ENCODE data around the gene TNF.
"Not testable (repeated sequence)": the region's sequence is repeated elsewhere in the genome, so short reads cannot be mapped to it uniquely, and the experiment has no call there.

Gene TNF

DNA sequence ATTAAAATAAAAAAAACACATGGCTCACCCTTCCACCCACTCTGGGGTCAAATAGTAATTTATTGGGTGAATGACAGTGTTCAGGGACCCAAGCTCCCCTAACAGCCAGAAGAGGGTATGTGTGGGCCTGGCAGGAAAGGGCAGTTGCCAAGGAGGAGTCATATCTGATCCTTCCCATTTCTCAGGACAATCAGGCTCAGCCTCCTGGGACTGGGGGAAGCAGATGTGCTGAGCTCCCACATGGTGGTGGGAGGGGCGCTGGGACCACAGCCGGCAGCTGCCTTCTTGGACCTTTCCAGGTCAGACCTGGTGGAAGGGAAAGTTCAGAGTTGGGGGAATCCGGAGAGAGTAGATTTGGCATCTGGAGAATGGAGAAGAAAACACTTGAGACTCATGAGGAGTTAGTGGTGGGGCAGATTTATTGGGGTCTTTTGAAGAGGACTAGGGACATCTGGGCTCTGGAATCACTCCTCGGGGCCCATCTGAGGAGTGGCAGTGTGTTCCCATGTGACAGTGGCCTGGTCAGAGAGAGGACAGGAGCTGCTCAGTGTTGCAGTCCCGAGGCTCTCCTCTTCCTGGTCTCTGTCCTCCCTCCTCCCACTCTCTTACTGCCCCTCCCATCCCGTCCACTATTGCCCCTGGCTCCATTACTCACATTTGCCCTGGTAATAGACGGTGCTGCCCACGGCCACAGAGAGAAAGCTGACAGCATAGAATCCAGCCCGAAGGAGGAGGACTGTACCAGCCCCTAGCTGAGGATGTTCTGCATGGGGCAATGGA lies 13.7 kb downstream of the TNF start:
- DNase-seq (ENCODE audit: low read depth in 2 of 2), result no peak

DNA sequence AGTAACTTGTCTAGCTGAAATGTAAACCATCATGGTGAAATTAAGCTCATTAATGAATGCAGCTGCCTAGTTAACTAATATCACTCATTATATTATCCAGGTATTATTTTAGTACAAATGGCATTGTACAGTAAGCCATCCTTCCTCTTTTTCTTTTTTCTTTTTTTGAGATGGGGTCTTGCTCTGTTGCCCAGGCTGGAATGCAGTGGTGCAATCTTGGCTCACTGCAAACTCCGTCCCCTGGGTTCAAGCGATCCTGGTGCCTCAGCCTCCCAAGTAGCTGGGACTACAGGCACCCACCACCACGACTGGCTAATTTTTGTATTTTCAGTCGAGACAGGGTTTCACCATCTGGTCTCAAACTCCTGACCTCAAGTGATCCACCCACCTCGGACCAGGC lies 15.3 kb downstream of the TNF start:
- not testable (repeated sequence) for DNase-seq (ENCODE audit: low read depth in 2 of 2)

DNA sequence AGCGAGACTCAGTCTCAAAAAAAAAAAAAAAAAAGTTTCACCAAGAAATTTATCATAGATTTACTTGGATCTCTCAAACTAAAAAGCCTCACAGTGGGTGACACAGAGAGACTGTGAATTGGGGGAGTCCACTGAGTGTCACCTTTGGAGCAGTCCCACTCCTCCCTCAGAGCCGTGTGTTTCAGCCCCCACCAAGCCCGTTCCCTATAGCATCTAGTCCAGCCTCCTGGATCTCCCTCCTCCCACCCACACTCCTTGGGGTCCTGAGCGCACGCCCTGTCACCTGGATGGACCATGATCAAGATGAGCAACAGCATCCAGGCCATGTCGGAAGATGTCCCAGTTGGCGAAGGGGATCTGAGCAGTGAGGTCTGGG lies 17.0 kb downstream of the TNF start:
- no peak for DNase-seq (ENCODE audit: low read depth in 2 of 2)

DNA sequence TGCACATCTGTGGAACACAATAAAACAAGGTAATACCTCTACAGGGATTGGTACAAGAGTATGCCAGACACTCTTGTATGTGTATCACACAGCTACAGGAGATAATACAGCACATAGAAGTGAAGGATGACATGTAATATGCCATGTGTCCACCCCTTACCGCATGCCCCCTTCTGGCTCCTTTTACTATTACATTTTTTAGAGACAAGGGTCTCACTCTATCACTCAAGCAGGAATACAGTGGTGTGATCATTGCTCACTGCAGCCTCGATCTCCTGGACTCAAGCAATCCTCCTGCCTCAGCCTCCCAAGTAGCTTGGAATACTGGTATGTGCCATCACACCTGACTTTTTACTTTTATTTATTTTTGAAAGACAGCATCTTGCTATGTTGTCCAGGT lies 21.6 kb downstream of the TNF start:
- no peak for DNase-seq (ENCODE audit: low read depth in 2 of 2)

DNA sequence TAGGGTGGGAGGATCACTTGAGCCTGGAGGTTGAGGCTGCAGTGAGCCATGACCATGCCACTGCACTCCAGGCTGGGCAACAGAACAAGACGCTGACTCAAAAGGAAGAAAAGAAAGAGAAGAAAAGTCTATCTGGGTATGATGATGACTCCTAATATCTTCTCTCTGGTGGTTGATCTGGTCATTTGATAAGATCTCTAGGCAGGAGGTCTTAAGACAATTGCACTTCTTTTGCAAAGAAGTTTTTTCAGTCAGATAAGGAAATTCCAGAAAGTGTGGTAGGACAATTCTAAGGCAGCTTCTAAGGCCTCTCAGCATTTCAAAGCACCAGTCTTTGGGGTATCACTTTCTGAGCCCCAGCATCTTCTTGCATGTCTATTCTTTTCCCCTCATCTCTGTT lies 32.0 kb downstream of the TNF start:
- DNase-seq (ENCODE audit: low read depth in 2 of 2), result no peak

DNA sequence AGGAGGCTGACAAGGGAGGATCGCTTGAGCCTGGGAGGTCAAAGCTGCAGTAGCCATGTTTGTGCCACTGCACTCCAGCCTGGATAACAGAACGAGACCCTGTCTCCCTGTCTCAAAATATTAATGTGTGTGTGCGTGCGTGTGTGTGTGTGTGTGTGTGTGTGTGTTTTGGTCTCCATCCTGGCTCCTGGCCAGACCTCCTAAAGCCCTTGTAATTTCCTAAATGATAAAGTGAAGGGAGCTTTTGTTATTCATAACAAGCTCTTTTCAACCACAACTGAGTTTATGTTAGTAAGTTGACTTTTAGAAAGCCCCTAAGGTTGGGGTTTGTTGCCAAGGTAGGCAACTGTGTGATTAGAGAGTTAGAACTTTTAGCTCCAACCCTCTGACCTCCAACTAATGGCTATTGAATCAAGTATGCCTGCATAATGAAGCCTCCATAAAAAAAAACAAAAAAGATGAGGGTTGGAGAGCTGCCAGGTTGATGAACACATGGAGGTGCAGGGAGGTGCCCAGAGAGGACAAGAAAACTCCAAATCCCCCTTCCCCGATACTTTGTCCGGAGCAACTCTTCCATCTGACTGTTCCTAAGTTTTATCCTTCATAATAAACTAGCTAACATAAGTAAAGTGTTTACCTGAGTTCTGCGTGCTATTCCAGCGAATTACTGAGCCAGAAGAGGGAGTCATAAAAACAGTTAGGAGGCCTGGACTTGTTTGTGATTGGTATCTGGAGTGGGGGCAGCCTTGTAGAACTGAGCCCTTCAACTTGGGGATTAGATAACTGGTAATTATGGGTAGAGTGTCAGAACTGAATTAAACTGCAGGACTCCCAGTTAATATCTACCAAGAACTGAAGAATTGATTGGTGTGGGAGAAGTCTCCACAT lies 34.4 kb downstream of the TNF start:
- no peak for DNase-seq (ENCODE audit: low read depth in 2 of 2)

DNA sequence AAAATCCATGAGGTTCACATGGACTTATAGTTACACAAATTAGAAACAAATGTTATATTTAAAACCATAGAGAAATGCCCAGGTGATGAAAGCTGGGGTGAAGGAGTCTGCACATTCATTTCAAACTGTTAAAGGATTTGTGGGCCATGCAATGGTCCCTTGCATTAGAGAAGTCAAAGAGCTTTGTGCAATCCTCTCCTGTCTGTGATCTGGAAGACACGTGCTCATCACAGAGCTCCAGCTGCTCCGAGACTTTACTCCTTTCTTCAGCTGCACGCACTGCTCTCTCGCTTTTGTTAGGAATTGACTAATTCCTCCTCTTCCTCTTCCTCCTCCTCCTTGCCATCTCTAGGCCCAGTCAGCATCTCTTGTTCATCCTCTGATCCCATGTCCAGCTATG lies 35.6 kb downstream of the TNF start:
- no peak for DNase-seq (ENCODE audit: low read depth in 2 of 2)

DNA sequence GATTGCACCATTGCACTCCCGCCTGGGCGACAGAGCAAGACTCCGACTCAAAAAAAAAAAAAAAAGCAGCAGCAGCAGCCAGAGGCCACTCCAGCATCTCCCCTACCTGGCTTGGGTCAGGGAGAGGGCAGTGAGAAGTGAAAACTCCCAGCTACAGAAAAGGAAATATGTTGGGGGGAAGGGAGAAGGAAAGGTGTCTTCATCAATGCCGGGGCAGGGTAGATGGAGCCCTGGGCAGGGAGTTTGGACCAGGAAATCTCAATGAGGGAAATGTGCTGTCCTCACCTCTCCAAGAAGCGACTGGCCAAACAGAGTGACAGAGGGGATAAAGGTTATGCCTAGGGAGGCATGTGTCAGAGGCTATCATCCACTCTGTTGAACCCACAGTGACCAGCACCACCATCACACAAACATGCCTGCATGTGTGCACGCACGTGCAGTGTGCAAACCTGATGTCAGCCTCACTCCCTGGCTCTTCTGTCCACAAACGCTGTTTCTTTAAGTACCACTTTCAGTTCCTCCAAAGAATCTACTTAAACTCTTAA lies 38.8 kb downstream of the TNF start:
- no peak for DNase-seq (ENCODE audit: low read depth in 2 of 2)

DNA sequence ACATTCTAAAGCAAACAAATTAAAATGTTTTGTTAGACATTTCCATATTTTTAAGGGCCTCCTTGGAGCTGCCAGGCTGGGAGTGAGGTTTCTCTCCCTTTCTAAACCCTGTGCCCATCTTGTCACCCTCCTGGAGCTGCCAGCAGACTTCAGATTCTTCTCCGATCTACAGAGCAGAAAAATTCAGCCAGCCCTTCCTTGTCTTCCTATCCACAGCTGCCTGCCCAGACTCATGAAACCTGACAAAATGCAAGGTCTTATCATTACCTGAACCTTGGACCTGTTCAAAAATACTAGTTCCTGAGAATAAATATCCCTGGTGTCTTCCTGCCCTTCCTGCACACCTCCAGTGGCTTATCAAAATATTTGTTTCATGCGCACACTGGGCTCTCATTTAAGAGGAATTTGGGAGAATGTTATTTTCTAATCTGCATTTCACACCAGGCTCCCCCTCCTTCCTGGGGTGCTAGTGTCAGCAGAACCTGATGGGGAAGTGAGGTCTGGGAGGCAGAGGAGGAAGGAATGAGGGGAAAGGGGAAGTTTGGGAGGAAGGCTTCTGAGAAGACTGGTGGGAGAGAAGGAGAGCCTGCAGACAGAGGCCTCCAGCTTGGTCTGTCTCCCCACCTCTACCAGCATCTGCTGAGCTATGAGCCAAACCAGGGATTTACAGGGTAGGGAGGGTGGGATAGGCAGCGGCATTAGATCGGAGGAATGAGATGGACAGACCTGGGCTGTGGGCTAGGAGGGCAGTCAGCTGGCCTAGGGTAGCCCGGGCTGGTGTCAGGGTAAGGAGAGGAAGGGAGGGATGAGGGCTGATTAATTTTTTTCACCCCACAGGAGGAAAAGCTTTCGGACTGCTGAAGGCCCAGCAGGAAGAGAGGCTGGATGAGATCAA lies 39.6 kb downstream of the TNF start, which contains the start of gene AIF1:
TSS of gene AIF1 (plus strand) at position 551 of the 895 bp plus-strand sequence. CDS start at position 647, 96 bp downstream.
- no peak for DNase-seq (ENCODE audit: low read depth in 2 of 2)

DNA sequence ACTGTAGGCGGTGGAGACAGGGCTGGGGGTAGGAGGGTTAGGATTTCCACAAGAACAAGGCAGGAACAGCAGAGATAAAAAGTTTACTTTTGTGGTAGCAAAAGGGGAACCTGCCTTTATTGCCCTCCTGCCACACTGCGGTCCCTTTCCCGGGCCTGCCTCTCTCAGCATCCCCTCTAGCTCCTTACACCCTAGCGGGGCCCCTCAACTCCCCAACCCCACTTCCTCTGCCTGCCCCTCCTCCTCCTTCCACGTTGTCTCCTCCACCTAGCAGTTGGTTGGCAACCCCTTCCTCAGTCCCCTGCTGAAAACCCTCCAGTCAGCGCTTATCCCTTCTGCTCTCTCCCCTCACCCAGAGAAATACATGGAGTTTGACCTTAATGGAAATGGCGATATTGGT lies 40.4 kb downstream of the TNF start:
- peak in 1 of 2 experiments; percentile 29 for DNase-seq (ENCODE audit: low read depth in 2 of 2)

DNA sequence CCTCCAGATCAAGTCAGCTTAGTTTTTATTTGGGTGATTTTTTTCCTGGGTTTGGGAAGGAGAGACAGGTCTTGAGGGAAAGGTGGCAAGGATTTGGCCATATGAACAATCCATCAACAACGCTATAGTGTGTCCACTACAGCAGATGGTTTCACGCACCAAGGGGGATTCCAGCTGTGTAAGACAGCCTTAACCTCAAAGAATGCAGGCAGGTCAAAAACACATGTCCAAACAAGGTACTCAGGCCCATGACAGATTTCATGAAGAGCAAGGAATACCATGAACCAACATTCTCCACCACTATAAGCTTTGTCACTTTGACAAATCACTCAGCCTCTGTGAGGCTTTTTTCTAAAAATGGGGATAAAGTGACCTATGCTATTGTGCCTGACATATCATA lies 41.6 kb downstream of the TNF start:
- no peak for DNase-seq (ENCODE audit: low read depth in 2 of 2)

DNA sequence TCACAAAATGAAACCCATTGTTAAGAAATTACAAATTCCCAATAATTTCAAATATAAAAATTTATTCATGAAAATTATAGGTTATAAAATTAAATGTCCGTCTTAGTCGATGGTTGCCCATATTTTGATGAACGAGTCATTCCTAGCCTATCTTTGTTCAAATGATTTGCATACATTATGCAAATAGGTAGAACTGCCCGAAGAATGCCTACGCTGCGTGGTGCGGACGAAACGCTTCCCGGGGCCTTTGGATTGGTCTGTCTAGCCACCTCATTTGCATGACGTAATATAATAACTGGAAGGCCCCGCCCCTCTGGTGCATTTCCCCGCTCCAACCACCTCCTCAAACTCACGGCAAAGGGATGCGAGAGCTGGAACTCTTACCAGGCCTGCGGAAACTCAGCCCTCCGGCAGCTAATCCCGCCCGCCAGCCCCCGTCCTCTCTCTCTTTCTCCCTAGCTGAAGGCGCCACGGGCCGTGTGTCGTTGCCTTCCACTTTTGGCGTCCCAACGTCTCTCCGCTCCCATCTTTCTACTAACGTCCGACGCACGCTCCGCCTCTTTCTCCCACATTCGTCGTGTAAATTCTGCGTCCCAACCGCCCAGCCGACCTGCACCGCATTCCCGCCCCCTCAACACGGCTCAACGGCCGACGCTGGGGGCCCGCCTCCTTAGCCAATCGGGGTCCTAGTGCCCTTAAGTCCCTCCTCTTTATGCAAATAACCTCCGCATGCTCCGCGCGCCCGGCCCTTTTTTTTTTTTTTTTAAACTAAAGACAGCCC lies 44.6 kb downstream of the TNF start:
- peak; percentile 92 to 95 for DNase-seq (ENCODE audit: low read depth in 2 of 2)

DNA sequence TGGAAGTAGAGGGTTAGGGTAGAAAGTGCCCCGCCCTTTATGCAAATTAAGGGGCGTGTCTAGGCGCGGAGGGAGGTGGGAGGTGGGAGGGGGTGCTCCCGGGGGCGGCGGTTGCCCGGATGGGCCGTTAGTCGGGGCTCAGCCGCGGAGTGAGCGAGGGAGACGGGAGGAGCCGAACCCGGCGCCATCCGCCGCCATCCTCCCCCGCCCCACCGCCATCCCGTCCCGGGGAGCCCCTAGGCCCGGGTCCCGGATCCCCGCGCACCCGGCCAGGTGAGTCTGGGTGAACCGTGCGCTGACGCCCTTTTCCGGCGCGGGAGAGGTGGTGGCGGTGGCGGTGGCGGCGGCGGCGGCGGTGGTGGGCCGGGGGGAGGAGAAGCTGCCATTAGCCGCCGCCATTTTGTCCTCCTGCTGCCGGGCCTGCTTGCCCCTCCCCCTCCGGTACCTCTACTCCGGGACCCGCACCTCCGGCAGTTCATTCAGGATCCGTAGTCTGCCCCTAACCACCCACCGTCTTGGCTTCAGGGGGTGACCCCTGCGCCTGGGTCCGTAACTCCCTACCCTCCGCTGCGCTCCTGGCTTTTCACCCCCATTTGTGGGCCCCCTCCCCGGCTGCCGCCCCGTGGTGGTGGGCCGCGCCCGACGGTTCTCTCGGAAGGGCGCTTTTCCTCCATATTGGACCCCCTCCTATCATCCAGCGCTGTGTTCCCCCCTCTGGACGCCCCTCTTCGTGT lies 45.4 kb downstream of the TNF start, which contains the start of gene PRRC2A:
TSS of gene PRRC2A (plus strand) at position 130 of the 734 bp plus-strand sequence. CDS start 2,075 bp downstream, outside the sequence.
- DNase-seq (ENCODE audit: low read depth in 2 of 2), result peak in 1 of 2 experiments; percentile 96

DNA sequence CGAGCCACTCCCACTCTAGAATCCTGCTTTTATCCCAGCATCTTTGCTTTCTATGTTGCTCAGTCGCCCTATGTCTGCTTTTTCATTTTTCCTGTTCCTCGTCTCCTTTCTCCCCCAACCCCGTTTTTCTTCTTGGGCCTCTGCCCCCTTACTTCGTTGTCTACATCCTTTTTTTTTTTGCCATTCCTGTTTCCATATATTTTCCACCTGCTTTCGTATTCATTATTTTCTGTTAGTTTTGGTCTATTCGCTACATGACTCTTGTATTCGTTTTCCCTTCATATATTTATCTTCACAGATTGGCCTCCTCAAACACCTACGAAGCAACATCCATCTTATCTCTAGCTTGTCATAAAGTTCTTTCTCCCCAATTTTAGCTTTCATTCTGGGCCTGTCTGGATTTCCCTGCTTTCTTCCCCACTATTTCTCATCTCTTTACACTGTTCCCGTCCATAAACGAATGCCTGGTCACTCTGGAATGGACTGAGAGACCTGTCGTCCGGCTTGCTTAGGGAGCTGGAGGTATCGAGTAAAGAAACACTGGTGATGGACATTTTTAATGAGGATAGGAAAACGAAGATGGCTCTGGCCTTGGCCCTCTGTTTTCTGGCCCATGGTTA lies 46.1 kb downstream of the TNF start:
- DNase-seq (ENCODE audit: low read depth in 2 of 2), result no peak

DNA sequence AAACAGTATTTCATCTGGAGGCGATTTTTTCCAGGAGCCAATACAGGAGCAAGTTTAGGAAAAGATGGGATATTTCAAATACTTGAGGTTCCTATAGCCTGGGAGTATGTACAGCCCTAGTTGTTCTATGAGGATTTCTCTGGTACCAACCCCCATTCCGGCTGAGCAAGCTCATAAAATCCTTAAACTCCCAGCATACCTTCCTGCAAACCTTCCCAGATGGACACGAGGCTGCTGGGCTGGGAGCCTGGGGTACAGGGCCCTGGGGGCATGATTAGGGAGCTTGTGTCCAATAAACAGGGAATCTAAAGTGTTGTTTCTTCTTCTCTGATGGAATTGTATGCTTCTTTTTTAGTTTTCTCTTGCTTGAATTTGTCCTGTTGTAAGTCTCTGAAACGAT lies 46.6 kb downstream of the TNF start:
- DNase-seq (ENCODE audit: low read depth in 2 of 2), result no peak

DNA sequence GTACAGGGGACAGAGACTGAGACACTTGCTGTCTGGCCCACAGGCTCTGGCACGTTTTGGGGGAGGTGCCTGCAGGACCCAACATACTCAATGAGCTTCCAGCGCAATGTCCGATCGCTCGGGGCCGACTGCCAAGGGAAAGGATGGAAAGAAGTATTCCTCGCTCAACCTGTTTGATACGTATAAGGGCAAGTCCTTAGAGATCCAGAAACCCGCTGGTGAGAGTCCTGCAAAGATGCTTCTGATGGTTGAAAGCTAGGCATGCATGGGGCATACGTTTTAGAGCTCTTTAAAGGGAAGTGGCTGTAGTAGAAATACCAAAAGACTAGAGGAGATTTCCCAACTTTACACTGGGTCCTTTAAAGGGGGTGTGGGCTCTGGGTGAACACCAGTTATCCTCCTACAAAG lies 47.3 kb downstream of the TNF start:
- no peak for DNase-seq (ENCODE audit: low read depth in 2 of 2)

DNA sequence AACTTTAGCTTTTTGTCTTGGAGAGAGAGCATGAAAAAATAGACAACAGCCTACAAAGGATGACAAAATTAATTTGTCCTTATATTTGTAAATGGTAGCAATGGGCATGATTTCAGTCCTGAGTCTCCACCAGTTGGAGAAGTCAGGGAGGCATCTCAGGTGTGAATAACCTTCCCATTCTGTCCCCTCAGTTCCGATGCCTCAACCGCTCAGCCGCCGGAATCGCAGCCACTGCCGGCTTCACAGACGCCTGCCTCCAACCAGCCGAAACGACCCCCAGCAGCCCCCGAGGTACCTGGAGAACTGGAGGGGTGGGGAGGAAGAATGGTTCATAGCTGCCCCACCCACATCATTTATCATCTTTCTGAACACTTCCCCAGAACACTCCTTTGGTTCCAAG lies 48.7 kb downstream of the TNF start:
- no peak for DNase-seq (ENCODE audit: low read depth in 2 of 2)

DNA sequence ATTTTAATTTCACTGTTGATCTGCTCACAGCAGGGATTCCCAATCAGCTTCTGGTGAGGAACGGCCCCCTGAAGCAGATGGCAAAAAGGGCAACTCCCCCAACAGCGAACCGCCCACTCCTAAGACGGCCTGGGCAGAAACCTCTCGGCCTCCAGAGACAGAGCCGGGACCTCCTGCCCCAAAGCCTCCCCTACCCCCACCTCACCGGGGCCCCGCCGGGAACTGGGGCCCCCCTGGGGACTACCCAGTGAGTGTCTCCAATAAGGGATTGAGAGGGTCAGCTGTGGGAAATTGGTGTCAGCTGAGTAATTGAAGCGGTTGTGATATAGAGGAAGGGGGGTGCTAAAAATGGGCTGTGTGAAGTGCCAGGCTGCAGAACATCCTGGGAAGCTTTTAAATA lies 51.6 kb downstream of the TNF start:
- DNase-seq (ENCODE audit: low read depth in 2 of 2), result no peak

DNA sequence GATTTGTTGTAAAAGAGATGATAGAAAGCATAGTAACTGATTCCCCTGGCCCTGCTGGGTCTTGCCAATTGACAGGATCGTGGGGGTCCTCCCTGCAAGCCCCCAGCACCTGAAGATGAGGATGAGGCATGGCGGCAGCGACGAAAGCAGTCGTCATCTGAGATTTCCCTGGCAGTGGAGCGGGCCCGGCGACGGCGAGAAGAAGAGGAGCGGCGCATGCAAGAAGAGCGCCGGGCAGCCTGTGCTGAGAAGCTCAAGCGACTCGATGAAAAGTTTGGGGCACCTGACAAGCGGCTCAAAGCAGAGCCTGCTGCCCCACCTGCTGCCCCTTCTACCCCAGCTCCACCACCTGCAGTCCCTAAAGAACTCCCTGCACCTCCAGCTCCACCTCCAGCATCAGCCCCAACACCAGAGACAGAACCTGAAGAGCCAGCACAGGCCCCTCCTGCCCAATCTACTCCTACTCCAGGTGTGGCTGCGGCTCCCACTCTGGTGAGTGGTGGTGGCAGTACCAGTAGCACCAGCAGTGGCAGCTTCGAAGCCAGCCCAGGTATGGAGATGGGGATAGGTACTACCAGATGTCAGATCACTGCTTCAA lies 52.4 kb downstream of the TNF start:
- DNase-seq (ENCODE audit: low read depth in 2 of 2), result no peak

Data from stimulated activated CD4-positive, alpha-beta T cell treated with anti-CD3 and anti-CD28 coated beads, Interleukin-12 subunit alpha, Interleukin-12 subunit beta, amount 100 ng/mL, for 24 hours (primary cell).